Measurements from ENCODE around the gene TRIO. TPM values are rescaled to one million over a fixed set of nuclear protein-coding genes. Genes with fewer than 3 reads are reported as not detected.
A peak's percentile ranks its signal among the peaks of the same experiment; 100 is the strongest.

TRIO gene
- total RNA-seq, 1 donor from 2014 or later = 34.9 TPM

DNA sequence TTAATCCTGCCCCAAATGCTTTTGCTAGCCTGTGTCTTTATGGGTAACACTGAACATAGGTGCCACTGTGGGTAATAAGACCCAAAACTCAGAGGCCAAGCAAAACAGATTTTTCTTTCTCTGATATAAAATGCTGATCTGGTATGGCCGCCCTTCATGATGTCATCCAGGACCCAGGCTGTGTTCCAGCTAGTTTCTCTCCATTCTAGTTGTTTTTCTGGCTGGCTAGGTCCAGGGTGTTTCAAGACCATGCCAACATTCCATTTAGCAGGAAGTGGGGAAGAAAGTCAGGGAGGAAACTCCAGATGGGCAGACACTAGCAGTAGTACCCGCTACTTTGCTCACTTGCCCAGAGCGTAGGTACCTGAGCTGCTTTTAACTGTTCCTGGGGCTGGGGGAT is 254.6 kb downstream of the TRIO start:
- DNase-seq (ENCODE audit: low spot score) (no peak), ATAC-seq (no peak)

GRCh38 chr5:14399054-14399692 is 256.0 kb downstream of the TRIO start:
- DNase-seq (ENCODE audit: low spot score) (no peak), ATAC-seq (peak; percentile 78)

DNA sequence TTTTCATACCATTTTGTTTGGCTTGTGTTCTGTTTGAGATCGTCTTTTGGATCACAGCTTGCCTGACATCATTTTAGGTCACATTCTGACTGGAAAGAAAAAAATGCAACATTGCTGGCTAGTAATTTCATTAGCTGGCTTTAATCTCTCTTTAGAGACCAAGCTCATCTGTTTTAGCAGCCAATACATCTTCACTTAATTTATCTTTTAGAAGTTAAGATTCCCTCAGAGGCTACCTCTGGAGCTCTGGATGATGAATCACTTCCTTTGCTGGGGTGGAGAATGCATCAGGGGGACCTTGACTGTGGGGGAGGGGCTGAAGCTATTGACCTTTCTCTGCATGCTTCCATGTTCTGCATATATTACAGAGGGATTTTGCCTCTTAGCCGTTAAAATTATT is 256.9 kb downstream of the TRIO start:
- no peak for ATAC-seq
- DNase-seq (ENCODE audit: low spot score) = no peak

GRCh38 chr5:14400611-14401010 is 257.5 kb downstream of the TRIO start:
- DNase-seq (ENCODE audit: low spot score) (no peak), ATAC-seq (no peak)

DNA sequence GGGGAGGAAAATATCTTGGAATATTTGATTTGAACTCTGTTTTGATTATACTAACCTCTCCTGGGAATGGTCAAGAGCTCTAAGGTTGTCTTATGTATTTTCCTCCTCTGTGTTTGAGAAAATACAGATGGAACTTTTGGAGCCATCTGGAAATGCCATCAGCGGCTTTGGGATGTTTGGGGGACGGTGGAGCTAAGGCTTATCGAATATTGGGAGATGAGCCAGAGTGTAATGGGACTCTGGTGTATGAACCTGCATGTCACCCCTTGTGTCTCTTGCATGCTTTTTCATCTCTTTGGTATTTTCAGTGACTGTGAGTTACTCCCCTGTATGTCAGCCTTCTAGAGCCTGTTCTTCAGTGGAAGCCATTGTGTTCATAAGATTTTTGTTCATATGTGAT is 258.5 kb downstream of the TRIO start:
- no peak for DNase-seq (ENCODE audit: low spot score)
- no peak for ATAC-seq

GRCh38 chr5:14402424-14402823 is 259.3 kb downstream of the TRIO start:
- ATAC-seq = no peak

DNA sequence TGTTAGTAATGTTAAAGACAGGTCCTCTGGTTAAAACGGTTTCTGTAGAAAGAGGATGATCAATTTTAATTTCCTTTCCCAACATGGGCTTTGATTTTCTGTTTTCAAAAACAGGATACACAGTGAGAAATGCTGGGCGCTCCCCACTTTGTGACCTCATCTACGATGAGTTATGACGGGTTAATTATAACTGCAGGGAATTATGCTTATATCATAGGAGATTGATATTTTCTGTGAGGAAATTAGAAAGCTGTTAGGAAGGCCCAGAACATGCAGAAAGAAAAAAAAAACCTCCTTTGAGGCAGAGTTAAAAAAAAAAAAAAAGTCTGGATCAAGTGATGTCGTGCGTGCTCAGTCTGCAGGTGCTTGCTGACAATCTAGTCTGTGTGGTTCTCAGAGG is 261.6 kb downstream of the TRIO start:
- ATAC-seq (no peak), DNase-seq (ENCODE audit: low spot score) (no peak)

More at GRCh38 chr5:14402424-14402823, 259.3 kb downstream of the TRIO start:
- no peak for DNase-seq (ENCODE audit: low spot score)

GRCh38 chr5:14405267-14405666 is 262.1 kb downstream of the TRIO start:
- DNase-seq (ENCODE audit: low spot score) (no peak), ATAC-seq (no peak)

- no peak for DNase-seq (ENCODE audit: low spot score)
- no peak for ATAC-seq
Measured at GRCh38 chr5:14405706-14406553, 262.8 kb downstream of the TRIO start.

DNA sequence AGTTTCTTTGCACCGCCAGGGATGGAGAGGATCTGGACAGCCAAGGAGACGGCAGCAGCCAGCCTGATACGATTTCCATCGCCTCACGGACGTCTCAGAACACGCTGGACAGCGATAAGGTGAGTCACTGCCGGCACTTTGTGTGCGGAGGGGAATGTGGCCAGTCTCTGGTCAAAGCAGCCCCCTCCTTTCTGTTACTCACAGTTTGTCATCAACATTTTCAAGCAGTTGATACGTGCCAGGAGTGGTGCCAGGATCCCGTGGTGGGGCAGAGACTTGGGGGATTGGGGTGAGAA is 263.4 kb downstream of the TRIO start:
- ATAC-seq = no peak
- no peak for DNase-seq (ENCODE audit: low spot score)

DNA sequence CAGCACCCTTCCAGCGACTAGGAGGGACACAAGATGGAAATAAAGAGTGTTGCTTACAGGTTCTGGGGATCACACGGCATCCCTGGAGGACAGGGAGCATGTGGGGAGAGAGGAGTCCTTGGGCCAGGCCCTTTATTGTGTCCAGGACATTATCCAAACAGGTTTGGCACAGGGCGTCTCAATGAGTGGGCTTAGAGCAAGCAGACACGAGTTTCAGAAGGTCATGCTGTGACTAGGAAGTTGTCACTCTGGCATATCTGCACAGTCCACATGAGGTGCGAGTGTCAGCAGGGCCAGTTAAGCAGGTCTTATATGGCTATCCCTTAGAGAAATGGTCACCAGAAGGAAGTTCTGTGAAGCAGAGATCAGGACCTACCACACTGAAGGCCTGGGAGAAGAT is 263.9 kb downstream of the TRIO start:
- ATAC-seq (no peak), DNase-seq (ENCODE audit: low spot score) (no peak)

GRCh38 chr5:14407746-14408175 is 264.6 kb downstream of the TRIO start:
- ATAC-seq (peak; percentile 38), DNase-seq (ENCODE audit: low spot score) (no peak)

DNA sequence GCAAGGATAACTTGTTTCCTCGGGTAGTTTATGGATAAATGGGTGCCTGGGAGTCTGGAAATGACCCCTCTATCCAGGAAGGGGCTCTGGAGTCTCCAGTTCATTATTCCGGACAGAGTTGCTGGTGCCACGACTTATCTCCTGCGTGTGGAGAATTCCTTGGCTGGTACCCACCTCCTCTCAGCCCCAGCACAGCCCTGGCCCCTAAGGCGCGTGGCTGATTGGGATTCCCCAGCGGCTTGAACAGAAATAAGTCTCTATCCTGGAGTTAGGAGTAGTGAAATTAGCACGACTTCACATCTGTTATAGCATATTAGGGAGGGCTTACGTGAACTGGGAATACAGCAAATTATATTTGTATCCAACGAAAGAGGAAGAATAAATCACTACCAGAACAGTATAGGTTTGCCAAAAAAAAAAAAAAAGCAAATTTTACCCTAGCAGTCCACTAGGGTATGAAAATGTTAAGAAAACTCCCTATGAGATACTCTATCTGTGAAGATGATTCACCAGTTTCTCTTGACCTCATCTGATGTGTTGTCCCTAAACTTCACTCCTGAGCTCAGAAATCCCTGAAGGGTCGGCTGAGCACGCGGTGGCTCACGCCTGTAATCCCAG is 265.9 kb downstream of the TRIO start:
- ATAC-seq = no peak

GRCh38 chr5:14410068-14410393 is 266.9 kb downstream of the TRIO start:
- DNase-seq (ENCODE audit: low spot score) (no peak), ATAC-seq (no peak)

More for the DNA sequence above, 265.9 kb downstream of the TRIO start:
- no peak for DNase-seq (ENCODE audit: low spot score)

- ATAC-seq = peak; percentile 26
Measured at GRCh38 chr5:14410394-14411201, 267.5 kb downstream of the TRIO start.

DNA sequence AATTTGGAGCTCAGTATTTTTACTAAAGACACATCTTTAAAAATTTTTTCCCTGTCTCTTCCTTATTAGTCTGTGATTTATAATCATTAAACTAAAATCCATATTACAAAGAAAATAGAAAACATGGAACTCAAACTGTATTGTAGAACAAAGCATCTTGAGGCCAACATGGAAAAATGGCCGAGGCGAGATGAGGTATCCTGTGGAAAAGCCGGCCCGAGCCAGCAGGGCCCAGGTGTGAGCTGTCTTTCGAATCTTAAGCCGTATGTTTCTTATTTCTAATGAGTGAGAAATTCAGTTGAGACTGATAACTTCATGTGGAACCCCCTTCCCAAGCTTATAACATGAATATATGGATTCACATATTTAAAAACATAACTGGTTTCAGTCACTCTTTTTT is 268.1 kb downstream of the TRIO start:
- ATAC-seq (no peak), DNase-seq (ENCODE audit: low spot score) (no peak)

More at GRCh38 chr5:14410394-14411201, 267.5 kb downstream of the TRIO start:
- DNase-seq (ENCODE audit: low spot score) = no peak

- no peak for ATAC-seq
Measured at GRCh38 chr5:14413331-14413750, 270.2 kb downstream of the TRIO start.

GRCh38 chr5:14414007-14414406 is 270.9 kb downstream of the TRIO start:
- no peak for DNase-seq (ENCODE audit: low spot score)

More at GRCh38 chr5:14413331-14413750, 270.2 kb downstream of the TRIO start:
- no peak for DNase-seq (ENCODE audit: low spot score)

DNA sequence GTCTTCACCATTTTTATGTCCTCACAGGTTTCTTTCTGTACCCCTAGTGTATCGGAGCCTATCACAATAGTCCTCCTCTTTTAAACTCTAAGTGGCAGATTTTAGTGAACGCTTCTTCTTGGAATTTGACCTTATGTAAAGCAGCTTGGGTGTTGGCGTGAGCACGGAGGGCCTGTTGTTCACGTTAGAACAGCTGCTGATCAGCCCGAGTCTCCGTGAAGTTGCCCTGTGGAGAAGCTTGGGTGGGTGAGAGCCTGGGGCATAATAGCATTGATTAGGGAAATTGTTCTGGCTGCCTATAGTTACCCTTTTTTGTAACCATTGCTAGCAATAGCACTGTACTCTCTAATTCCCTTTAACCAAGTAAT is 271.5 kb downstream of the TRIO start:
- no peak for ATAC-seq
- DNase-seq (ENCODE audit: low spot score) = no peak

More at GRCh38 chr5:14414007-14414406, 270.9 kb downstream of the TRIO start:
- no peak for ATAC-seq

DNA sequence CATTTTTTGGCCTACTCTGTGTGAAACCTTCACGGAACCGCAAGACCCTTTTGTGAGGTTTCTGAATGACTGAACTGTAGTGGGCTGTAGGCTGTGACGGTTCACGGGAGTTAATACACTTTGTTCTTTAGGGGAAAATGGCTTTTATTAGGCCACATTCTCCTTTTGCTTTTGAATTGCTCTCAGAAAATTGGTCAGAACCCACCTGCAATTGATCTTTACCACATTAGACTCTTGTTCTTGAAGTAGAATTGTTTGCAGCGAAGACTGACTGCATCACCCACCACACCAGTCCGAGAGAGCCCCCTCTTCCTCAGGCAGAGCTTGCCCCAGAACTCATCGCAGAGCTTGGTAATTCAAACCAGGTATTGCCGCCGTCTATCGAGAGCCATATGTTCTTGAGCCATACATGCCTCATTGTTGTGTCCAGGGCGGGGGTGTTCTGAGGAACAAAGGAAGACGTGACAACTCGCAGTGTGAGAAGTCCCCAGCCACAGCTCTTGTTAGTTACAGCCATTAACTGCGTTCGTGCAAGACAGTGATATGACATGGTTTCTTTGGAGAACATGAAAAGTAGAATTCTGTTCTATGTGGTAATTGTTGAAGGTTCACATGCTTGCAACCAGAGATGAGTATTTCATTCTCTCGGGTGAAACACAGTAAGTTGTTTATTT is 272.0 kb downstream of the TRIO start:
- ATAC-seq (no peak), DNase-seq (ENCODE audit: low spot score) (no peak)

- DNase-seq (ENCODE audit: low spot score) = no peak
- no peak for ATAC-seq
Measured at GRCh38 chr5:14415698-14416074, 272.5 kb downstream of the TRIO start.
